GM18868 (cell line): ENCODE results near the gene POF1B.
"Not testable (repeated sequence)": the region's sequence is repeated elsewhere in the genome, so short reads cannot be mapped to it uniquely, and the experiment has no call there.

Experiments
- ATAC-seq: cut with Tn5 transposase; IDR thresholded peaks from one replicate; pipeline ENCODE4 v1.9.1; 2021; ENCODE audit warnings: mild to moderate bottlenecking, moderate library complexity; ENCODE audit not compliant: unreplicated experiment

Gene POF1B

GRCh38 chrX:85379174-85379907, at the start of gene POF1B:
Gene POF1B (minus strand): TSS chrX:85379665. CDS start chrX:85379454, 211 bp downstream.
- peak; percentile 89 for ATAC-seq

GRCh38 chrX:85429066-85429465, 49.6 kb upstream of the POF1B start:
- no peak for ATAC-seq

- no peak for ATAC-seq
Measured at GRCh38 chrX:85419293-85419692, 39.8 kb upstream of the POF1B start.

GRCh38 chrX:85391878-85392238, 12.4 kb upstream of the POF1B start:
- ATAC-seq: no peak

- no peak for ATAC-seq
Measured at GRCh38 chrX:85391185-85391877, 11.9 kb upstream of the POF1B start.

GRCh38 chrX:85381602-85382001, 2.1 kb upstream of the POF1B start:
- ATAC-seq: no peak

GRCh38 chrX:85378461-85378860, 1.0 kb downstream of the POF1B start:
- peak; percentile 13 for ATAC-seq

- no peak for ATAC-seq
Measured at GRCh38 chrX:85375333-85375738, 4.1 kb downstream of the POF1B start.

- ATAC-seq: no peak
Measured at GRCh38 chrX:85365370-85365995, 14.0 kb downstream of the POF1B start.

GRCh38 chrX:85359051-85359450, 20.4 kb downstream of the POF1B start:
- no peak for ATAC-seq

GRCh38 chrX:85345523-85345922, 33.9 kb downstream of the POF1B start:
- no peak for ATAC-seq

- ATAC-seq: no peak
Measured at GRCh38 chrX:85327060-85327333, 52.5 kb downstream of the POF1B start.

GRCh38 chrX:85326234-85327059, 53.0 kb downstream of the POF1B start:
- no peak for ATAC-seq

GRCh38 chrX:85311348-85311747, 68.1 kb downstream of the POF1B start:
- not testable (repeated sequence) for ATAC-seq

GRCh38 chrX:85309717-85310116, 69.7 kb downstream of the POF1B start:
- no peak for ATAC-seq

GRCh38 chrX:85303544-85303943, 75.9 kb downstream of the POF1B start:
- peak; percentile 80 for ATAC-seq

GRCh38 chrX:85288992-85289723, 90.3 kb downstream of the POF1B start:
- peak; percentile 82 for ATAC-seq

- not testable (repeated sequence) for ATAC-seq
Measured at GRCh38 chrX:85285286-85285685, 94.2 kb downstream of the POF1B start.

- peak; percentile 54 for ATAC-seq
Measured at GRCh38 chrX:85244450-85245211, 134.8 kb downstream of the POF1B start.
